Endothelial cell of umbilical vein (primary cell): Measurements from ENCODE around the gene DENND5B. TPM values are rescaled to one million over a fixed set of nuclear protein-coding genes. Genes with fewer than 3 reads are reported as not detected.

Experiments
- BruUV-seq: library from RNA; stranded (reverse); fragments of 400-500 nt; replicated peaks from 2 replicates; lab custom pipeline; 2021; lab: Mats Ljungman, UMichigan
- CTCF ChIA-PET: fragments of 300-600, 350-600 bp; sonication (Branson Sonifier 250); formaldehyde crosslinking; loops from one replicate; lab custom pipeline; 2021; ENCODE audit warnings: antibody characterized with exemption, inconsistent platforms; lab: Charles Lee
- POLR2A ChIA-PET: fragments of 300-600, 350-600 bp; sonication (Branson Sonifier 250); formaldehyde crosslinking; loops from one replicate; lab custom pipeline; 2021; ENCODE audit warnings: antibody characterized with exemption, inconsistent platforms; lab: Charles Lee
- DNase-seq: peaks from one replicate; pipeline ENCODE4 v3.0.0-alpha.2; 2011; ENCODE audit warnings: low read depth, low spot score
- FAIRE-seq: peaks from 2 replicates; lab custom pipeline; 2011; peaks lifted over from hg19 to GRCh38; lab: Jason Lieb, UNC
- H2AFZ ChIP-seq: 2 replicates; pipeline ENCODE4 v1.6.0; 2012; ENCODE audit warnings: low read depth, low read length, control low read depth, inconsistent platforms
- H3K27ac ChIP-seq: 2 replicates; pipeline ENCODE4 v1.5.1; 2011; ENCODE audit warnings: low read depth, mild to moderate bottlenecking, control low read depth, low read length, moderate library complexity; ENCODE audit not compliant: insufficient read depth
- H3K27me3 ChIP-seq, 2 experiments: 2 replicates each; pipeline versions ENCODE4 v1.6.0 to v1.6.1; 2011; ENCODE audit warnings: low read length in 2 of 2, mixed read lengths in 1 of 2; ENCODE audit not compliant: control insufficient read depth in 2 of 2, insufficient read depth in 2 of 2
- H3K36me3 ChIP-seq, 2 experiments: 2 replicates in 1 of 2; 3 replicates in 1 of 2; pipeline ENCODE4 v1.5.1; 2011; ENCODE audit warnings: low read length in 2 of 2, mild to moderate bottlenecking in 1 of 2, moderate library complexity in 1 of 2; ENCODE audit not compliant: control insufficient read depth in 2 of 2, insufficient read depth in 2 of 2; ENCODE audit errors: extremely low read depth in 1 of 2
- H3K4me1 ChIP-seq: 3 replicates; pipeline ENCODE4 v1.5.1; 2011; ENCODE audit warnings: mild to moderate bottlenecking, low read length; ENCODE audit not compliant: control insufficient read depth, insufficient read depth; ENCODE audit errors: extremely low read depth
- H3K4me2 ChIP-seq: 2 replicates; pipeline ENCODE4 v1.6.1; 2011; ENCODE audit warnings: low read length, control low read depth, mixed read lengths; ENCODE audit not compliant: insufficient read depth
- H3K4me3 ChIP-seq, 3 experiments: fragments of 200-600 bp in 1 of 3; sonication (generic), shearing (Covaris generic) in 1 of 3; replicated peaks in 1 of 3; 2 replicates each; pipeline ENCODE4 v1.5.1; 2011 to 2016; ENCODE audit warnings: control low read depth in 3 of 3, low read length in 3 of 3, mild to moderate bottlenecking in 2 of 3, inconsistent platforms in 1 of 3, low read depth in 1 of 3, moderate library complexity in 1 of 3; ENCODE audit not compliant: insufficient read depth in 1 of 3
- H3K79me2 ChIP-seq: 2 replicates; pipeline ENCODE4 v1.6.0; 2012; ENCODE audit warnings: low read length, inconsistent platforms; ENCODE audit not compliant: control insufficient read depth, insufficient read depth
- H3K9ac ChIP-seq: replicated peaks from 2 replicates; pipeline ENCODE3; 2011; ENCODE audit warnings: low read length, control low read depth; ENCODE audit not compliant: insufficient read depth; ENCODE audit errors: extremely low read depth
- H3K9me1 ChIP-seq: replicated peaks from 3 replicates; pipeline ENCODE4 v1.6.0; 2011; ENCODE audit warnings: mild to moderate bottlenecking, low read length; ENCODE audit not compliant: control insufficient read depth, insufficient read depth; ENCODE audit errors: extremely low read depth
- H3K9me3 ChIP-seq: replicated peaks from 2 replicates; pipeline ENCODE4 v1.5.1; 2012; ENCODE audit warnings: low read length, inconsistent platforms; ENCODE audit not compliant: control insufficient read depth, insufficient read depth
- H4K20me1 ChIP-seq: replicated peaks from 2 replicates; pipeline ENCODE3; 2011; ENCODE audit warnings: mild to moderate bottlenecking, low read length; ENCODE audit not compliant: control insufficient read depth, insufficient read depth; ENCODE audit errors: extremely low read depth
- CTCF ChIP-seq, 2 donors: IDR thresholded peaks; 1 replicate in 1 of 2; 2 replicates in 1 of 2; pipeline ENCODE4 v1.5.1; 2011; ENCODE audit warnings: low read length in 2 of 2, mild to moderate bottlenecking in 2 of 2, moderate library complexity in 2 of 2, control low read depth in 1 of 2, inconsistent platforms in 1 of 2, low read depth in 1 of 2; ENCODE audit not compliant: insufficient read depth in 1 of 2; ENCODE audit errors: extremely low read depth in 1 of 2
- EZH2 ChIP-seq: IDR thresholded peaks from 2 replicates; pipeline ENCODE4 v1.6.1; 2012; ENCODE audit warnings: borderline replicate concordance, low read depth, mild to moderate bottlenecking, moderate library complexity, low read length, inconsistent platforms; ENCODE audit not compliant: severe bottlenecking
- FOS ChIP-seq: IDR thresholded peaks from 2 replicates; pipeline ENCODE4 v1.6.1; 2011; ENCODE audit warnings: mild to moderate bottlenecking, low read length, moderate library complexity, borderline replicate concordance; ENCODE audit not compliant: insufficient read depth
- GATA2 ChIP-seq: IDR thresholded peaks from 2 replicates; pipeline ENCODE4 v1.7.0; 2011; ENCODE audit warnings: low read depth, mild to moderate bottlenecking, moderate library complexity, mixed read lengths, low read length; ENCODE audit not compliant: insufficient read length, insufficient read depth
- JUN ChIP-seq: IDR thresholded peaks from 2 replicates; pipeline ENCODE4 v1.6.1; 2011; ENCODE audit warnings: borderline replicate concordance, low read depth; ENCODE audit not compliant: insufficient read length, insufficient read depth
- MAX ChIP-seq: IDR thresholded peaks from 2 replicates; pipeline ENCODE4 v1.6.1; 2011; ENCODE audit not compliant: insufficient read depth, insufficient read length
- MYC ChIP-seq: IDR thresholded peaks from one replicate; pipeline ENCODE4 v1.6.1; 2011; ENCODE audit warnings: mild to moderate bottlenecking, low read depth, low read length
- POLR2A ChIP-seq: IDR thresholded peaks from 2 replicates; pipeline ENCODE4 v1.6.1; 2012; ENCODE audit warnings: low read depth, mild to moderate bottlenecking, control low read depth, low read length
- POLR2AphosphoS5 ChIP-seq: IDR thresholded peaks from 2 replicates; pipeline ENCODE4 v1.6.1; 2012; ENCODE audit warnings: low read depth, mild to moderate bottlenecking, control low read depth, low read length, moderate library complexity; ENCODE audit not compliant: insufficient read depth
- dilution Hi-C: fragments of 300-500 bp; cut with MboI; formaldehyde crosslinking; loops from one replicate; pipeline ENCODE4 v1.15.0; 2019; ENCODE audit warnings: low sequenced_read_pairs; ENCODE audit not compliant: extremely low pct_ligation_motif_present
- intact Hi-C: fragments of 100-400 bp; cut with micrococcal nuclease; formaldehyde crosslinking; loops from one replicate; pipeline ENCODE4 v1.10.0; 2022
- polyA plus RNA-seq, 4 experiments: library from polyadenylated mRNA; depleted of rRNA in 3 of 4; stranded (reverse) in 3 of 4; unstranded in 1 of 4; fragments of >200 nt; gene quantifications; 2 replicates each; pipeline versions ENCODE4 v1.2.1 to v1.2.3, GENCODE V29; 2011 to 2012; ENCODE audit warnings: missing spikeins in 1 of 4
- total RNA-seq: library from RNA; stranded (reverse); gene quantifications from 2 replicates; pipeline ENCODE4 v1.2.3, GENCODE V29; 2021

Gene DENND5B
- total and polyA plus RNA-seq, 2 donors (not counting 3 experiments of a cell fraction or from before 2014, with no cell fraction given) = 10.3 to 18.3 TPM

GRCh38 chr12:31589598-31589903 is 1.4 kb downstream of the DENND5B start:
- intact Hi-C loops (loop anchor here (1.0 kb wide), 2 partner anchors 14 to 98 kb away; no protein-coding TSS in a partner anchor), dilution Hi-C loops (no loop called here)
- Histone ChIP-seq H3K79me2 (peaks cover 29% of the 10 kb centered on the region), H3K4me3 (peak overlapping the region; percentile 56 to 99 (median 63)), H3K9me1 (no peaks in the 10 kb centered on the region), H3K9ac (peak overlapping the region; percentile 97), H3K4me1 (peaks cover 17% of the 10 kb centered on the region), H3K27me3 (no peaks in the 10 kb centered on the region), H3K4me2 (peak overlapping the region; percentile 65), H2AFZ (peak overlapping the region; percentile 76), H3K9me3 (no peaks in the 10 kb centered on the region), H4K20me1 (peaks cover 4% of the 10 kb centered on the region), H3K27ac (peak overlapping the region; percentile 90), H3K36me3 (no peaks in the 10 kb centered on the region)
- no TSS peak for BruUV-seq
- DNase-seq = peak; percentile 83
- TF ChIP-seq JUN (no peak), FOS (no peak), CTCF (IDR thresholded peaks at IDR 0.05; ENCODE audit: extremely low read depth in 1 of 2, insufficient read depth in 1 of 2, low read depth in 1 of 2, low read length in 2 of 2) (no peak), POLR2A (no peak), MAX (no peak), EZH2 (no peak), POLR2AphosphoS5 (no peak), MYC (no peak), GATA2 (no peak)
- FAIRE-seq = peak; percentile 58
- ChIA-PET CTCF (interaction anchor here (1.0 to 2.7 kb wide), 5 partner anchors 11 to 186 kb away, joined by 3 to 21 read pairs (median 7); no protein-coding TSS in a partner anchor), POLR2A (no interaction called here)
